ENCODE data around the gene DCLRE1C.

DCLRE1C gene

GRCh38 chr10:14859043-14859442 lies 94.9 kb downstream of the DCLRE1C start:
- Mint-ChIP-seq H3K27ac (no peak overlapping the region), H3K4me3 (no peak overlapping the region), H3K27me3 (no peaks in the 10 kb centered on the region), H3K36me3 (peaks cover 24% of the 10 kb centered on the region), H3K9me3 (no peaks in the 10 kb centered on the region), H3K4me1 (no peaks in the 10 kb centered on the region)
- ATAC-seq (ENCODE audit: low read depth) (no peak), DNase-seq (ENCODE audit: low spot score in 2 of 2) (no peak)

GRCh38 chr10:14858338-14858960 lies 95.4 kb downstream of the DCLRE1C start:
- Mint-ChIP-seq H3K27ac (no peak overlapping the region), H3K9me3 (no peaks in the 10 kb centered on the region), H3K4me1 (no peaks in the 10 kb centered on the region), H3K4me3 (no peak overlapping the region), H3K27me3 (no peaks in the 10 kb centered on the region), H3K36me3 (peaks cover 24% of the 10 kb centered on the region)
- no peak for DNase-seq (ENCODE audit: low spot score in 2 of 2)
- ATAC-seq (ENCODE audit: low read depth): no peak

- H3K36me3 Mint-ChIP-seq: peaks cover 23% of the 10 kb centered on the region
- no peaks in the 10 kb centered on the region for H3K4me1 Mint-ChIP-seq
- H3K27ac Mint-ChIP-seq: no peak overlapping the region
- H3K9me3 Mint-ChIP-seq: no peaks in the 10 kb centered on the region
- no peaks in the 10 kb centered on the region for H3K27me3 Mint-ChIP-seq
- DNase-seq (ENCODE audit: low spot score in 2 of 2) (no peak), ATAC-seq (ENCODE audit: low read depth) (no peak)
- no peak overlapping the region for H3K4me3 Mint-ChIP-seq
Observed at GRCh38 chr10:14855453-14855852, 98.4 kb downstream of the DCLRE1C start.

GRCh38 chr10:14852236-14852635 lies 101.7 kb downstream of the DCLRE1C start:
- no peaks in the 10 kb centered on the region for H3K4me1 Mint-ChIP-seq
- DNase-seq (ENCODE audit: low spot score in 2 of 2) (no peak), ATAC-seq (ENCODE audit: low read depth) (no peak)
- H3K27me3 Mint-ChIP-seq: no peaks in the 10 kb centered on the region
- H3K27ac Mint-ChIP-seq: no peak overlapping the region
- H3K9me3 Mint-ChIP-seq: no peaks in the 10 kb centered on the region
- H3K4me3 Mint-ChIP-seq: no peak overlapping the region
- peaks cover 14% of the 10 kb centered on the region for H3K36me3 Mint-ChIP-seq

Data from memory B cell (primary cell).